ENCODE data around the gene PPIH.

- no peak for TF ChIP-seq REST (IDR thresholded peaks at IDR 0.05; ENCODE audit: low read depth)
- no peak for TF ChIP-seq RAD21 (IDR thresholded peaks at IDR 0.05; ENCODE audit: low read depth)
- TF ChIP-seq TAF1 (IDR thresholded peaks at IDR 0.05; ENCODE audit: low read depth), result no peak
- no peak for TF ChIP-seq CEBPB (IDR thresholded peaks at IDR 0.05)
- TF ChIP-seq YY1 (IDR thresholded peaks at IDR 0.05; ENCODE audit: low read depth), result no peak
- TF ChIP-seq EP300 (IDR thresholded peaks at IDR 0.05; ENCODE audit: borderline replicate concordance), result no peak
- TF ChIP-seq FOXM1 (IDR thresholded peaks at IDR 0.05; ENCODE audit: borderline replicate concordance, low read depth), result no peak
- no peak for TF ChIP-seq MAX (IDR thresholded peaks at IDR 0.05)
- no peak for TF ChIP-seq CREB1 (IDR thresholded peaks at IDR 0.05; ENCODE audit: low read depth)
- no peak for TF ChIP-seq USF1 (IDR thresholded peaks at IDR 0.05)
- TF ChIP-seq NFIC (IDR thresholded peaks at IDR 0.05), result no peak
- no peak for TF ChIP-seq TCF12 (IDR thresholded peaks at IDR 0.05; ENCODE audit: low read depth)
- no peak for TF ChIP-seq TEAD4 (IDR thresholded peaks at IDR 0.05)
Observed at GRCh38 chr1:42680055-42680454, 21.8 kb downstream of the PPIH start.

All from Ishikawa (cell line).